IMR-90 (cell line): Measurements from ENCODE around the gene NXPE4. TPM values are rescaled to one million over a fixed set of nuclear protein-coding genes. Genes with fewer than 3 reads are reported as not detected.

ENCODE experiments used
- ATAC-seq: fragments of 200-7000 bp; cut with Tn5 transposase; 2 replicates; pipeline ENCODE4 v1.9.1; 2020; ENCODE audit warnings: low read depth, mild to moderate bottlenecking, moderate library complexity
- BruUV-seq: library from RNA; stranded (reverse); fragments of 400-500 nt; replicated peaks from 2 replicates; lab custom pipeline; 2021; lab: Mats Ljungman, UMichigan
- CTCF ChIA-PET: fragments of 300-600 bp; formaldehyde crosslinking; extraction: SDS; loops from one replicate; lab custom pipeline; 2021; ENCODE audit warnings: antibody characterized with exemption; lab: Yijun Ruan, JAX
- POLR2A ChIA-PET: fragments of 300-600 bp; sonication (Branson Sonifier 250); formaldehyde crosslinking; loops from one replicate; lab custom pipeline; 2022; ENCODE audit warnings: antibody characterized with exemption; ENCODE audit not compliant: unreplicated experiment; lab: Charles Lee
- DNase-seq: peaks from one replicate; pipeline ENCODE4 v3.0.0; 2013
- H2AFZ ChIP-seq: replicated peaks from 2 replicates; pipeline ENCODE3; 2013; ENCODE audit warnings: low read length, mild to moderate bottlenecking; ENCODE audit not compliant: poor library complexity
- H2AK5ac ChIP-seq: 2 replicates; pipeline ENCODE4 v1.6.1; 2013; ENCODE audit warnings: low read depth, low read length, inconsistent platforms
- H2AK9ac ChIP-seq: replicated peaks from 2 replicates; pipeline ENCODE3; 2013; ENCODE audit warnings: mild to moderate bottlenecking, low read depth, low read length, moderate library complexity; ENCODE audit not compliant: poor library complexity
- H2BK120ac ChIP-seq: 2 replicates; pipeline ENCODE4 v1.6.1; 2013; ENCODE audit warnings: low read depth, low read length, inconsistent platforms
- H2BK15ac ChIP-seq: 3 replicates; pipeline ENCODE4 v1.6.1; 2013; ENCODE audit warnings: low read depth, low read length, inconsistent platforms
- H2BK20ac ChIP-seq: 2 replicates; pipeline ENCODE4 v1.6.1; 2013; ENCODE audit warnings: low read depth, mild to moderate bottlenecking, inconsistent platforms, low read length, moderate library complexity
- H2BK5ac ChIP-seq: 2 replicates; pipeline ENCODE4 v1.6.1; 2013; ENCODE audit warnings: mild to moderate bottlenecking, low read depth, low read length, inconsistent platforms; ENCODE audit not compliant: poor library complexity, severe bottlenecking
- H3K14ac ChIP-seq: replicated peaks from 2 replicates; pipeline ENCODE4 v1.6.1; 2013; ENCODE audit warnings: low read depth, low read length, inconsistent platforms
- H3K18ac ChIP-seq: 2 replicates; pipeline ENCODE4 v1.6.1; 2013; ENCODE audit warnings: low read depth, low read length, control low read depth
- H3K23ac ChIP-seq: 2 replicates; pipeline ENCODE4 v1.6.1; 2013; ENCODE audit warnings: low read depth, low read length, inconsistent platforms
- H3K27ac ChIP-seq: 2 replicates; pipeline ENCODE4 v1.5.1; 2013; ENCODE audit warnings: mild to moderate bottlenecking, control low read depth, low read length; ENCODE audit not compliant: insufficient read depth
- H3K27me3 ChIP-seq: 2 replicates; pipeline ENCODE4 v1.6.1; 2013; ENCODE audit warnings: low read length; ENCODE audit not compliant: control insufficient read depth, insufficient read depth
- H3K36me3 ChIP-seq: 2 replicates; pipeline ENCODE4 v1.6.1; 2013; ENCODE audit warnings: low read length, mixed read lengths; ENCODE audit not compliant: control insufficient read depth, insufficient read depth
- H3K4ac ChIP-seq: 2 replicates; pipeline ENCODE4 v1.6.1; 2013; ENCODE audit warnings: low read depth, low read length, inconsistent platforms
- H3K4me1 ChIP-seq: 2 replicates; pipeline ENCODE4 v1.6.1; 2013; ENCODE audit warnings: low read length, mixed read lengths; ENCODE audit not compliant: control insufficient read depth, insufficient read depth
- H3K4me2 ChIP-seq: 2 replicates; pipeline ENCODE4 v1.6.1; 2013; ENCODE audit warnings: low read depth, mild to moderate bottlenecking, control low read depth, low read length, moderate library complexity
- H3K4me3 ChIP-seq: 2 replicates; pipeline ENCODE4 v1.5.1; 2013; ENCODE audit warnings: low read depth, mild to moderate bottlenecking, control low read depth, low read length, moderate library complexity; ENCODE audit not compliant: insufficient read depth
- H3K56ac ChIP-seq: 2 replicates; pipeline ENCODE4 v1.6.1; 2013; ENCODE audit warnings: low read length, inconsistent platforms; ENCODE audit not compliant: insufficient read depth; ENCODE audit errors: extremely low read depth
- H3K79me1 ChIP-seq, 2 experiments: 2 replicates each; pipeline ENCODE4 v1.6.1; 2013; ENCODE audit warnings: low read length in 2 of 2, inconsistent platforms in 1 of 2, low read depth in 1 of 2
- H3K9ac ChIP-seq: 2 replicates; pipeline ENCODE4 v1.6.1; 2013; ENCODE audit warnings: low read depth, low read length, control low read depth
- H3K9me1 ChIP-seq: 2 replicates; pipeline ENCODE4 v1.6.1; 2013; ENCODE audit warnings: low read length, inconsistent platforms; ENCODE audit not compliant: insufficient read depth
- H3K9me3 ChIP-seq: 2 replicates; pipeline ENCODE4 v1.6.1; 2013; ENCODE audit warnings: low read length; ENCODE audit not compliant: control insufficient read depth, insufficient read depth
- H4K20me1 ChIP-seq: 2 replicates; pipeline ENCODE4 v1.6.1; 2013; ENCODE audit warnings: low read length, inconsistent platforms; ENCODE audit not compliant: insufficient read depth
- H4K5ac ChIP-seq: 2 replicates; pipeline ENCODE4 v1.6.1; 2013; ENCODE audit warnings: mild to moderate bottlenecking, low read depth, low read length, control low read depth
- H4K8ac ChIP-seq, 2 experiments: 2 replicates each; pipeline ENCODE4 v1.6.1; 2013; ENCODE audit warnings: low read depth in 2 of 2, low read length in 2 of 2, control low read depth in 1 of 2, inconsistent platforms in 1 of 2
- H4K91ac ChIP-seq: 2 replicates; pipeline ENCODE4 v1.6.1; 2013; ENCODE audit warnings: low read depth, low read length, inconsistent platforms; ENCODE audit not compliant: insufficient read depth
- CEBPB ChIP-seq: IDR thresholded peaks from 2 replicates; pipeline ENCODE4 v1.6.1; 2012; ENCODE audit warnings: low read depth, low read length, improper control_type of control experiment
- CHD1 ChIP-seq: IDR thresholded peaks from 2 replicates; pipeline ENCODE4 v1.6.1; 2012; ENCODE audit warnings: low read depth, low read length, improper control_type of control experiment
- ELK1 ChIP-seq: fragments of 150-350 bp; IDR thresholded peaks from 2 replicates; pipeline ENCODE4 v1.6.1; 2016; ENCODE audit warnings: low read depth, mild to moderate bottlenecking, low read length, moderate library complexity, borderline replicate concordance
- MAFK ChIP-seq: IDR thresholded peaks from 2 replicates; pipeline ENCODE4 v1.6.1; 2012; ENCODE audit warnings: low read depth, low read length, improper control_type of control experiment
- NFE2L2 ChIP-seq: fragments of 150-350 bp; IDR thresholded peaks from 2 replicates; pipeline ENCODE4 v1.6.1; 2016; ENCODE audit warnings: low read depth, mild to moderate bottlenecking, low read length
- POLR2A ChIP-seq: IDR thresholded peaks from 2 replicates; pipeline ENCODE4 v1.6.1; 2012; ENCODE audit warnings: mild to moderate bottlenecking, low read depth, low read length
- RAD21 ChIP-seq: IDR thresholded peaks from 2 replicates; pipeline ENCODE4 v1.6.1; 2012; ENCODE audit warnings: low read length, improper control_type of control experiment
- RCOR1 ChIP-seq: IDR thresholded peaks from 2 replicates; pipeline ENCODE4 v1.6.1; 2012; ENCODE audit warnings: mild to moderate bottlenecking, low read length, improper control_type of control experiment; ENCODE audit not compliant: insufficient replicate concordance
- RFX5 ChIP-seq: IDR thresholded peaks from 2 replicates; pipeline ENCODE4 v1.8.0; 2012; ENCODE audit warnings: low read depth, mild to moderate bottlenecking, low read length, moderate library complexity
- SMC3 ChIP-seq: fragments of 150-350 bp; IDR thresholded peaks from 2 replicates; pipeline ENCODE4 v1.6.1; 2016; ENCODE audit warnings: low read depth, mild to moderate bottlenecking, antibody characterized with exemption, low read length, moderate library complexity
- USF2 ChIP-seq: fragments of 150-350 bp; IDR thresholded peaks from 2 replicates; pipeline ENCODE4 v1.6.1; 2017; ENCODE audit warnings: mild to moderate bottlenecking, antibody characterized with exemption, low read length, low read depth
- WGBS, 2 experiments: methylation state at CpG; one replicate each; pipeline versions ENCODE4 v1.1.5 to v1.1.7; 2013; ENCODE audit warnings: missing lambda C conversion rate in 2 of 2; ENCODE audit not compliant: insufficient read length in 1 of 2; ENCODE audit errors: extremely low coverage in 2 of 2; 5-methylcytosine and 5-hydroxymethylcytosine counted together
- dilution Hi-C: fragments of 300-500 bp; cut with HindIII; formaldehyde crosslinking; loops from one replicate; pipeline ENCODE4 v1.14.3; 2018; ENCODE audit warnings: low sequenced_read_pairs; ENCODE audit not compliant: unreplicated experiment
- in situ Hi-C: fragments of 300-500 bp; cut with MboI; formaldehyde crosslinking; loops from 3 replicates; pipeline ENCODE4 v1.14.3; 2019; ENCODE audit warnings: low sequenced_read_pairs, inconsistent platforms, mixed read lengths
- intact Hi-C: fragments of 100-400 bp; cut with micrococcal nuclease; formaldehyde crosslinking; loops from 2 replicates; pipeline ENCODE4 v1.10.0; 2022
- polyA plus RNA-seq, 3 experiments: library from polyadenylated mRNA; depleted of rRNA; stranded (reverse); fragments of >200 nt; gene quantifications; 2 replicates each; pipeline ENCODE4 v1.2.3, GENCODE V29; 2012; ENCODE audit warnings: low replicate concordance in 1 of 3
- total RNA-seq: library from RNA; depleted of rRNA; stranded (reverse); fragments of >200 nt; gene quantifications from 2 replicates; pipeline ENCODE4 v1.2.3, GENCODE V29; 2012
- TF ChIP-seq, protein P1 (sequence below): conservative IDR thresholded peaks from 2 replicates; pipeline ENCODE4 v1.5.1; 2012; ENCODE audit warnings: mild to moderate bottlenecking, low read depth, low read length, improper control_type of control experiment

NXPE4 gene
- total and polyA plus RNA-seq, 2 of the 4 experiments (the other 2 are of a cell fraction): not detected

DNA sequence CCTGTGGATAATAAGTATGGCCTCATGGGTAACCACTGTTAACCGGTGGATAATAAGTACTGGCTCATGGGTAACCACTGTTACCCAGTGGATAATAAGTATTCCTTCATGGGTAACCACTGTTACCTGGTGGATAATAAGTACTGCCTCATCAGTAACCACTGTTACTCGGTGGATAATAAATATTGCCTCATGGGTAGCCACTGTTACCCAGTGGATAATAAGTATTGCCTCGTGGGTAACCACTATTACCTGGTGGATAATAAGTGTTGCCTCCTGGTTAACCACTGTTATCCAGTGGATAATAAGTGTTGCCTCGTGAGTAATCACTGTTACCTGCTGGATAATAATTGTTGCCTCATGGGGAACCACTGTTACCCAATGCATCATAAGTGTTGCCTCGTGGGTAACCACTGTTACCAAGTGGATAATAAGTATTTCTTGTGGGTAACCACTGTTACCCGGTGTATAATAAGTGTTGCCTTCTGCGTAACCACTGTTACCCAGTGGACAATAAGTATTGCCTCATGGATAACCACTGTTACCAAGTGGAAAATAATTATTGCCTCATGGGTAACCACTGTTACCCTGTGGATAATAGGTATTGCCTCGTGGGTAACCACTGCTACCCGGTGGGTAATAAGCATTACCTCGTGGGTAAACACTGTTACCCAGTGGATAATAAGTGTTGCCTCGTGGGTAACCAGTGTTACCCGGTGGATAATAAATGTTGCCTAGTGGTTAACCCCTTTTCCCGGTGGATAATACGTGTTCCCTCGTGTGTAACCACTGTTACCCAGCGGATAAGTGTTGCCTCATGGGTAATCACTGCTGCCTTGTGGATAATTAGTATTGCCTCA lies 26.6 kb upstream of the NXPE4 start:
- Histone ChIP-seq H2BK120ac (no peak overlapping the region), H4K5ac (no peak overlapping the region), H3K9me3 (no peaks in the 10 kb centered on the region; the same call in 1 of the 2 replicates), H3K4ac (no peak overlapping the region), H2AFZ (no peak overlapping the region), H3K4me1 (no peaks in the 10 kb centered on the region), H3K56ac (no peak overlapping the region), H2BK20ac (no peak overlapping the region), H3K4me3 (no peak overlapping the region), H3K79me1 (no peaks in the 10 kb centered on the region), H2AK5ac (no peak overlapping the region), H3K4me2 (no peak overlapping the region), H4K20me1 (no peaks in the 10 kb centered on the region), H4K91ac (no peak overlapping the region), H4K8ac (no peak overlapping the region), H2BK5ac (no peak overlapping the region), H3K27me3 (no peaks in the 10 kb centered on the region), H2BK15ac (no peak overlapping the region), H2AK9ac (no peak overlapping the region), H3K18ac (no peak overlapping the region), H3K27ac (no peak overlapping the region), H3K9me1 (no peaks in the 10 kb centered on the region), H3K9ac (no peak overlapping the region), H3K14ac (no peak overlapping the region), H3K36me3 (no peaks in the 10 kb centered on the region), H3K23ac (no peak overlapping the region)
- no peak for TF ChIP-seq NFE2L2
- no peak for TF ChIP-seq USF2
- no peak for TF ChIP-seq RFX5
- TF ChIP-seq ELK1: no peak
- TF ChIP-seq POLR2A: no peak
- no peak for TF ChIP-seq MAFK
- TF ChIP-seq, protein P1, sequence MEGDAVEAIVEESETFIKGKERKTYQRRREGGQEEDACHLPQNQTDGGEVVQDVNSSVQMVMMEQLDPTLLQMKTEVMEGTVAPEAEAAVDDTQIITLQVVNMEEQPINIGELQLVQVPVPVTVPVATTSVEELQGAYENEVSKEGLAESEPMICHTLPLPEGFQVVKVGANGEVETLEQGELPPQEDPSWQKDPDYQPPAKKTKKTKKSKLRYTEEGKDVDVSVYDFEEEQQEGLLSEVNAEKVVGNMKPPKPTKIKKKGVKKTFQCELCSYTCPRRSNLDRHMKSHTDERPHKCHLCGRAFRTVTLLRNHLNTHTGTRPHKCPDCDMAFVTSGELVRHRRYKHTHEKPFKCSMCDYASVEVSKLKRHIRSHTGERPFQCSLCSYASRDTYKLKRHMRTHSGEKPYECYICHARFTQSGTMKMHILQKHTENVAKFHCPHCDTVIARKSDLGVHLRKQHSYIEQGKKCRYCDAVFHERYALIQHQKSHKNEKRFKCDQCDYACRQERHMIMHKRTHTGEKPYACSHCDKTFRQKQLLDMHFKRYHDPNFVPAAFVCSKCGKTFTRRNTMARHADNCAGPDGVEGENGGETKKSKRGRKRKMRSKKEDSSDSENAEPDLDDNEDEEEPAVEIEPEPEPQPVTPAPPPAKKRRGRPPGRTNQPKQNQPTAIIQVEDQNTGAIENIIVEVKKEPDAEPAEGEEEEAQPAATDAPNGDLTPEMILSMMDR: no peak
- TF ChIP-seq CHD1: no peak
- no peak for TF ChIP-seq SMC3
- TF ChIP-seq CEBPB: no peak
- TF ChIP-seq RCOR1: no peak
- TF ChIP-seq RAD21: no peak
- POLR2A ChIA-PET: no interaction called here
- in situ Hi-C loops (no loop called here), dilution Hi-C loops (no loop called here), intact Hi-C loops (no loop called here)
- 38% methylated on average over 8 of the region's 16 CpGs; no CpG with 5 or more reads in 1 of the 2 experiments for WGBS, 2 experiments
- CTCF ChIA-PET: no interaction called here
- DNase-seq: no peak
- ATAC-seq: no peak
- no TSS peak for BruUV-seq
